Fibroblast of the conjunctiva (primary cell): ENCODE results near the gene AGRP.
"Not testable (repeated sequence)": the region's sequence is repeated elsewhere in the genome, so short reads cannot be mapped to it uniquely, and the experiment has no call there.

Source experiments
- DNase-seq: peaks from one replicate; pipeline ENCODE4 v3.0.0-alpha.2; 2010; ENCODE audit warnings: low read depth

The AGRP gene, protein sequence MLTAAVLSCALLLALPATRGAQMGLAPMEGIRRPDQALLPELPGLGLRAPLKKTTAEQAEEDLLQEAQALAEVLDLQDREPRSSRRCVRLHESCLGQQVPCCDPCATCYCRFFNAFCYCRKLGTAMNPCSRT

GRCh38 chr16:67483150-67483549 is at the start of gene AGRP:
Gene AGRP, minus strand, starts transcription at chr16:67483547. Its CDS starts 149 bp downstream, at chr16:67483398.
- no peak for DNase-seq

DNA sequence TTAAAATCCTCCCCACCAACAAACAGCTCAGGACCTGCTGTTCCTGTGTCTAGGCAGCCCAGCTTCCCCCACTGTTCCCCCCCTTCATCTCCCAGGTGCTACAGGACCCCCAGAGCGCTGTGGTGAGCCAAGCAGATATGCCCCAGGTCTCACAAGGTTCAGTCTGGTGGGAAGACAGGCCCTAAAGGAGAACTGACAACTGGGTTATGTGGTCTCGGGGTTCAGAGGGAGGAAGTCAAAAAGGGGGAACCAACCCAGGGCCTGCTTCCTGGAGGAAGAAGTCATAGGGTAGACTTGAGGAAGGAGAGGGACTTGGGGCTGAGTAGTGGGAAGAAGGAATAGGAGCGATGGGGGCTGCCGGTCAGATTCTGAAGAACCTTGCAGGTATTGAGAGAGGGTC is 47.9 kb upstream of the AGRP start:
- DNase-seq = no peak

- peak; percentile 46 for DNase-seq
These were observed 46.9 kb upstream of the AGRP start for GRCh38 chr16:67530013-67530939.

GRCh38 chr16:67529582-67530012 is 46.2 kb upstream of the AGRP start:
- DNase-seq = no peak

GRCh38 chr16:67528870-67529581 is 45.7 kb upstream of the AGRP start:
- no peak for DNase-seq

- no peak for DNase-seq
These were observed 45.0 kb upstream of the AGRP start, which contains the start of gene RIPOR1 for GRCh38 chr16:67528222-67528869. Gene RIPOR1, plus strand, starts transcription at chr16:67528829. Its CDS starts 9,618 bp downstream, at chr16:67538447.

GRCh38 chr16:67526149-67526791 is 42.9 kb upstream of the AGRP start:
- DNase-seq = no peak

DNA sequence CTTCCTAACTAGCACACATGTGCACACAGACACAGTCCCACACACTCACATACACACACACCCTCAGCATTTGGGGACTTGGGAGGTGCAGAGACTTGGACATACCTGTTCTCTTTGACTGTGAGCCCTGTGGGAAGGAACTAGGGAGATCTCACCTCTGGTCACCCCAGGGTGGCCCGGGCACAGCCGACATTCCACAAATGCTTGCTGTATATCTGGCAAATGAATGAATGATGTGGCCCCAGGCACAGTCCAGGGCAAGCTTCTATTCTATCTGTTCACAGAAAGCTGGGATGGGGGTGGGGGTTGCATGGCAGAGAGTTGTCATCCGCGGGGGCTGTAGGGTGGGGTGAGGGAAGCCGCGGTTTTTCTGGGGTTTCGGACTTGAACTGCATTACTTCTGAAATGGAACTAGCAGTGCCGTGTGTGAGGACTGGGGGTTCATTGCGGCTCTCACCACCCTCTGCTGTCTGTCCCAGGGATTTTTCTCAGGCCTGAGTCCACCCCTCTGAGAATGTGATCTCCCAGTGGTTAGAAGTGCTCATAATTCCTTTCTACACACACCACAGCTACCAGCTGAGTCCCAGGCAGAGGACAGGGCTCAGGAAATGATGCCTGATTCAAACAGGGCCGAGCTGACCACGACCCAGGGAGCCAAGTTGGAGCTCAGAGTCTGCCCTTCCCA is 42.0 kb upstream of the AGRP start:
- DNase-seq = no peak

DNA sequence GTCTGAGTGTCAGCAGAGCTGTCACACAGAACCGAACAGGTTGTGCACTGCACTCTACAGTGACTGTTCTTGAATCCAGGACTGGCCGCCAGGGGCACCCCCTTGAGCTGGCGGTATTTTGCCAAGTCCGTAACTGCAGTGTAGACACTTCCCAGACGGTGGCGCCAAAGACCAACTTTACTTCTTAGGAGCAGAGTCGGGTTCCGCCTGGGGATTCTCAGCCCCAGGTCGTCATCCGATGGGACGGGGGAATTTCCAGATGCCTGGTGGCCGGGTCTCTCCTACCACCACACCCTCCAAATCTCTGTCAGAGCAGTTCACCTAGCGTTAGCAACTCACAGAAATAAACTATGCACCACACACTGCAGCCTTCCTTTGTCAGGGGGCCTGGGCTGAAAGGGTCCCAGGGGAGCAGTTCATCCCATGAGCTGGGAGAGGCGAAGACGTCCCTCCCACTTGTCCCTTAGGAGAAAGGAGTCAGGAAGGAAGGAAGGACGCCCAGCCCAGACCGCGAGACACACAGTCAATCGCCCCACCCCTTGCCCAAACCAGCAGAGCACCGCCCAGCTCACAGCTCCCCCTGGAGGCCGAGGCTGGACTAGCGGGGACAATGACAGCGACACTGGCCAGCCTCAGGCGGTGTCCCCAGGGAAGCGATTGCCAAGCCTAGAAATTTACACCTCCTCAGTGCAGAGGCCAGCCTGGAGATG is 37.9 kb upstream of the AGRP start:
- peak; percentile 92 for DNase-seq

DNA sequence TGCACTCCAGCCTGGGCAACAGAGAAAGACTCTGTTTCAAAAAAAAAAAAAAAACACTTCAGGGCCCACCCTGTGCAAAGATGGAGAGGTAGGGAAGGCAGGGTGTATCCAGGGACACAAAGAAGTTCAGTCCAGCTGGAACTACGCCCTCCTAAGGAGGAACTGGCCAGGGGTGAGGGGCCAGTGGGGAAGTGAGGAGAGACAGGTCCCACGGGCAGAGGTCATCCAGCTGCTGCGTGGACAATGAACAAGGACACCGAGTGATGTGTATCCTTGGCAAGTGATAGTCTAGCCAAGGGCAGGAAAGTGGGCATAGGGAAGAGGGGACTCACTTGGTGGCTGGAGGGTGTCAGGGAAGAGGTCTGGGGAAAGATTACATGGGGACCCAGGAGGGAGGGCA is 35.9 kb upstream of the AGRP start:
- no peak for DNase-seq

GRCh38 chr16:67518676-67519075 is 35.3 kb upstream of the AGRP start:
- DNase-seq = no peak

DNA sequence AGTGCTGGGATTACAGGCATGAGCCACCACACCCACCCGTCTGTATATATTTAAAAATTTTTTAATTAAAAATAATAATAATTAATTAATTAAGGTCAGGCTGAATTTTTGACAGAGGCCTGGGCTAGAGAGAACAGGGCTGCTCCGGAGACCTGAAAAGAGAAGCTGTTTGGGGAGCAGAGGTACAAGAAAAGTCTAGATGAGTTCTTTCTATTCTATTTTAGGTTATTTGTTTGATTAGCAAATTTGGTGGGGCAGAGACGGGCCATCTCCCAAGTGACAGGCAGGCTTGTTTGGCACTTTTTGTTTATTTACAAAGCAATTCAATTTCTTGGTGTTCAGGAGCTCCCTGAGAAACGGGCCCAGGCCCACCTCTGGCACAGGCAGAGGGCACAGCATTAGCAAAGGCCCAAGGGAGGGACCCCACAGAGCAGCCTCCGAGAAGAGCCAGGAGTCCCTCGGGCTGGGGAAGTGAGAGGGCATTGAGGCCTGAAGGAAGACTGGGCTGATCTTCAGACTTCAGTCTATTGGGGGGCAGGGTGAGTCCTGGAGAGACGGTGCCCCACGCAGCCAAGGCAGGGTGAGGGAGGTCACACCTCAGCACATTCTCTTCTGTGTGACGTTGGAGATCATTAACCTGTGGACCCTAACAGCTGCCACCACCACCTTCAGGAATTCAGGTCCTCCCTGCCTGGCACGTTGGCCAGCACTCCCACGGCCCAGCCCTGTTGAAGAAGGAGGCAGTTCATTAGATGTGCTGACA is 34.5 kb upstream of the AGRP start:
- DNase-seq = no peak

DNA sequence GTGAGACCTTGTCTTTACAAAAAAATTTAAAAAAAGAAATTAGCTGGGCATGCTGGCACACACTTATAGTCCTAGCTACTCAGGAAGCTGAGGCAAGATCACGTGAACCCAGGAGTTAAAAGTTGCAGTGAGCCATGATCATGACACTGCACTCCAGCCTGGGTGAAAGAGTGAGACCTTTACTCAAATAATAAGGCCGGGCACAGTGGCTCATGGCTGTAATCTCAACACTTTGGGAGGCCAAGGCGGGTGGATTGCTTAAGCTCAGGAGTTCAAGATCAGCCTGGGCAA is 33.8 kb upstream of the AGRP start:
- DNase-seq = no peak

GRCh38 chr16:67516296-67517154 is 33.2 kb upstream of the AGRP start:
- no peak for DNase-seq

DNA sequence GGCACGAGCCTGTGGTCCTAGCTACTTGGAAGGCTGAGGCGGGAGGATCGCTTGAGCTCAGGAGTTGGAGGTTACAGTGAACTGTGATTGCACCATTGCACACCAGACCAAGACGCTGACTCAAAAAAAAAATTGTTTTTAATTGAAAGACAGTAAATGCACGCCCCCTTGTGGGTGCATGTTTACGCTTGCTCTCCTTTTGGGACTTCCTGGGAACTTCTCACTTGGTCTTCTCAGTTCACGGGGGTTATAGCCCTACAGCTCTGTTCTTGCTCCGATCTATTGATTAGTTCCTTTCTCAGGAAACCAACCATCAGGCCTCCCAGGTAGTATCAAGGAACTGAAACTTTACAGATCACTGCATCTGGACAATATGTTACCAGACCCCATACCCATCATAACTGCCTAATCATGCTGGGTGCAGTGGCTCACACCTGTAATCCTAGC is 31.1 kb upstream of the AGRP start:
- peak; percentile 76 for DNase-seq

DNA sequence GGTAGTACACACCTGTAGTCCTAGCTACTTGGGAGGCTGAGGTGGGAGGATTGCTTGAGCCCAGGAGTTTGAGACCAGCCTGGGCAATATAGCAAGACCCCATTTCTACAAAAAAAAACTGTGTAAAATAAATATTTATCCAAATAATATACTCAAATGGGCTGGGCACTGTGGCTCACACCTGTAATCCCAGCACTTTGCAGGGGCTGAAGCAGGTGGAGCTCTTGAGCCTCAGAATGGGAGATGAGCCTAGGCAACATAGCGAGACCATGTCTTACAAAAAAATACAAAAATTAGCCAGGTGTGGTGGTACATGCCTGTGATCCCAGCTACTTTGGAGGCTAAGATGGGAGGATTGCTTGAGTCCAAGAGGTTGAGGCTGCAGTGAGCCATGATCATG is 30.5 kb upstream of the AGRP start:
- not testable (repeated sequence) for DNase-seq

DNA sequence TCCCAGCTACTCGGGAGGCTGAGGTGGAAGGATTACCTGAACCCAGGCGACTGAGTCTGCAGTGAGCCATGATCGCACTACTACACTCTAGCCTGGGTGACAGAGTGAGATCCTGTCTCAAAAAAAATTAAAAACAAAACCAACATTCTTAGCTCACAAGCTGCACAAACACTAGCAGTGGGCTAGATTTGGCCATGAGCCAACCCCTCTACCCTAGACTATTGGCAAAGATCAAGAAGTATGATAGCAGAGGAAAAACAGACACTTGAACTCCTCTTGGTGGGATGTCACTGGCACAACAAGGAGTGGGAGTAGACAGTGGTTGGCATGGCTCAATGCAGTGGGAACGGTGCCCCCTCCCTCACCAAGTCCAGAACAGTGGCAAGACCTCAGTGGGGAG is 25.7 kb upstream of the AGRP start:
- no peak for DNase-seq

DNA sequence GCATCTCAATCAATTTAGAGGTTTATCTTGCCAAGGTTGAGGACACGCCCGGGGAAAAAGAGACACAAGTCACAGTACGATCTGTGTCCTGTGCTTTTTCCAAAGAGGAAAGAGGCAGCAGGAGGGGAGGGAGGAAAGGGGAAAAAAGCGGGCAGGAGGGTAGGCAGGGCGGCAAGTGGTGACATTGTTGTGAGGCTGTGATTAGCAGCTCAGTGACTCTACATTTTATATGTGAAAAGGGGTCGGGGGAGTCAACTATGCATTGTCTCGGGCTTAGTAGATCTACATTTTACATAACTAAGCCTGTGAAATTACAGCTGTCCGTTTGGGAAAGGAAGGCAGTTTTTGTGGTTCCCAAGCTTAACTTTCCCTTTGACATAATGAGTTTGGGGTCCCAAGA is 23.1 kb upstream of the AGRP start:
- DNase-seq = no peak
